WTC11 (cell line): Measurements from ENCODE around the gene PRPF6. TPM values are rescaled to one million over a fixed set of nuclear protein-coding genes. Genes with fewer than 3 reads are reported as not detected.

Source experiments
- ATAC-seq: fragments of 200-7000 bp; cut with Tn5 transposase; 2 replicates; pipeline ENCODE4 v1.10.0; 2021; ENCODE audit warnings: mild to moderate bottlenecking, moderate library complexity
- CTCF ChIA-PET: fragments of 300-600 bp; sonication (Branson Sonifier 250); formaldehyde crosslinking; loops from one replicate; lab custom pipeline; 2021; ENCODE audit warnings: antibody characterized with exemption; lab: Charles Lee
- POLR2A ChIA-PET: fragments of 350-600 bp; sonication (Branson Sonifier 250); formaldehyde crosslinking; loops from one replicate; lab custom pipeline; 2021; ENCODE audit warnings: antibody characterized with exemption; lab: Charles Lee
- DNase-seq: peaks from one replicate; pipeline ENCODE4 v3.0.0; 2021; ENCODE audit warnings: low spot score
- H3K27ac Mint-ChIP-seq: 2 replicates; pipeline ENCODE4 v1.8.0; 2021; ENCODE audit warnings: mixed read lengths
- H3K27me3 Mint-ChIP-seq: 2 replicates; pipeline ENCODE4 v1.8.0; 2021; ENCODE audit warnings: low read depth, mild to moderate bottlenecking, moderate library complexity, mixed read lengths
- H3K36me3 Mint-ChIP-seq: 2 replicates; pipeline ENCODE4 v1.8.0; 2021; ENCODE audit warnings: mixed read lengths
- H3K4me1 Mint-ChIP-seq: 2 replicates; pipeline ENCODE4 v1.8.0; 2022; ENCODE audit warnings: mixed read lengths
- H3K4me3 Mint-ChIP-seq: 2 replicates; pipeline ENCODE4 v1.8.0; 2021; ENCODE audit warnings: mild to moderate bottlenecking, moderate library complexity, mixed read lengths
- H3K9me3 Mint-ChIP-seq: 2 replicates; pipeline ENCODE4 v1.8.0; 2021; ENCODE audit warnings: mixed read lengths
- ATF1 ChIP-seq: sonication (generic); formaldehyde crosslinking; IDR thresholded peaks from 2 replicates; pipeline ENCODE4 v1.8.1; 2023; ENCODE audit warnings: mild to moderate bottlenecking, moderate library complexity, missing genetic modification reagents
- E2F1 ChIP-seq: sonication (generic); formaldehyde crosslinking; IDR thresholded peaks from 2 replicates; pipeline ENCODE4 v1.8.0; 2022; ENCODE audit warnings: mild to moderate bottlenecking, missing genetic modification reagents
- FOXK1 ChIP-seq: sonication (generic); formaldehyde crosslinking; IDR thresholded peaks from 2 replicates; pipeline ENCODE4 v1.8.0; 2022; ENCODE audit warnings: mild to moderate bottlenecking, moderate library complexity, missing genetic modification reagents
- FOXP4 ChIP-seq: sonication (generic); formaldehyde crosslinking; IDR thresholded peaks from 2 replicates; pipeline ENCODE4 v1.8.0; 2022; ENCODE audit warnings: mild to moderate bottlenecking, missing genetic modification reagents
- IRF2 ChIP-seq: sonication (generic); formaldehyde crosslinking; IDR thresholded peaks from 2 replicates; pipeline ENCODE4 v1.8.0; 2022; ENCODE audit warnings: low read depth, missing genetic modification reagents, borderline replicate concordance
- JAZF1 ChIP-seq: fragments of 250-450 bp; sonication (Bioruptor Pico); IDR thresholded peaks from 2 replicates; pipeline ENCODE4 v1.9.0; 2021; ENCODE audit warnings: moderate library complexity, mild to moderate bottlenecking, inconsistent platforms
- MLX ChIP-seq: sonication (generic); formaldehyde crosslinking; IDR thresholded peaks from 2 replicates; pipeline ENCODE4 v1.8.1; 2023; ENCODE audit warnings: mild to moderate bottlenecking, missing genetic modification reagents, moderate library complexity
- MXD4 ChIP-seq: fragments of 250-450 bp; sonication (Bioruptor Pico); IDR thresholded peaks from 2 replicates; pipeline ENCODE4 v1.8.0; 2021; ENCODE audit warnings: mild to moderate bottlenecking, moderate library complexity, borderline replicate concordance
- NFATC4 ChIP-seq: fragments of 250-450 bp; sonication (Bioruptor Pico); IDR thresholded peaks from 2 replicates; pipeline ENCODE4 v1.9.0; 2021; ENCODE audit warnings: mild to moderate bottlenecking
- NFYB ChIP-seq: sonication (generic); formaldehyde crosslinking; conservative IDR thresholded peaks from 2 replicates; pipeline ENCODE4 v1.8.0; 2022; ENCODE audit warnings: low read depth, missing genetic modification reagents
- PREB ChIP-seq: sonication (generic); formaldehyde crosslinking; IDR thresholded peaks from 2 replicates; pipeline ENCODE4 v1.8.1; 2022; ENCODE audit warnings: mild to moderate bottlenecking, missing genetic modification reagents, moderate library complexity, borderline replicate concordance
- SMAD4 ChIP-seq: sonication (generic); formaldehyde crosslinking; IDR thresholded peaks from 2 replicates; pipeline ENCODE4 v1.8.0; 2022; ENCODE audit warnings: mild to moderate bottlenecking, missing genetic modification reagents
- SOX15 ChIP-seq: fragments of 250-450 bp; sonication (Bioruptor Pico); IDR thresholded peaks from 2 replicates; pipeline ENCODE4 v1.9.0; 2021; ENCODE audit warnings: mild to moderate bottlenecking
- USF2 ChIP-seq: sonication (generic); formaldehyde crosslinking; IDR thresholded peaks from 2 replicates; pipeline ENCODE4 v1.8.1; 2023; ENCODE audit warnings: mild to moderate bottlenecking, missing genetic modification reagents, moderate library complexity
- ZNF219 ChIP-seq: sonication (generic); formaldehyde crosslinking; IDR thresholded peaks from 2 replicates; pipeline ENCODE4 v1.8.0; 2023; ENCODE audit warnings: missing genetic modification reagents, mild to moderate bottlenecking, borderline replicate concordance
- ZNF317 ChIP-seq: sonication (generic); formaldehyde crosslinking; IDR thresholded peaks from 2 replicates; pipeline ENCODE4 v1.8.1; 2023; ENCODE audit warnings: low read depth, mild to moderate bottlenecking, moderate library complexity, missing genetic modification reagents, borderline replicate concordance
- ZNF532 ChIP-seq: fragments of 250-450 bp; sonication (Bioruptor Pico); IDR thresholded peaks from 2 replicates; pipeline ENCODE4 v1.9.0; 2021; ENCODE audit warnings: mild to moderate bottlenecking, borderline replicate concordance
- total RNA-seq: library from RNA; stranded (reverse); gene quantifications from 3 replicates; pipeline ENCODE4 v1.2.3, GENCODE V29; 2021
- TF ChIP-seq, protein P1 (sequence below): fragments of 250-450 bp; sonication (Bioruptor Pico); IDR thresholded peaks from 2 replicates; pipeline ENCODE4 v2.1.2; 2022; ENCODE audit warnings: mild to moderate bottlenecking, moderate library complexity

Gene PRPF6
- total RNA-seq, 1 experiment from 2014 or later: 79.4 TPM

GRCh38 chr20:63967330-63968135 lies 13.4 kb upstream of the PRPF6 start:
- Mint-ChIP-seq H3K27ac (no peak overlapping the region), H3K4me1 (0 out of 2 replicates have a peak, but pooled peaks cover 2% of the 10 kb centered on the region), H3K9me3 (peaks cover 3% of the 10 kb centered on the region; the same call in 1 of the 2 replicates), H3K36me3 (peaks cover 50% of the 10 kb centered on the region), H3K27me3 (peaks cover 26% of the 10 kb centered on the region), H3K4me3 (no peak overlapping the region; the same call in 1 of the 2 replicates)
- no peak for TF ChIP-seq ATF1
- no peak for TF ChIP-seq FOXP4 (CRISPR knock-in tag)
- no peak for TF ChIP-seq USF2
- TF ChIP-seq PREB: no peak
- no peak for TF ChIP-seq E2F1 (CRISPR knock-in tag)
- TF ChIP-seq SMAD4: no peak
- TF ChIP-seq MXD4 (CRISPR knock-in tag): no peak
- TF ChIP-seq NFATC4 (CRISPR knock-in tag): no peak
- TF ChIP-seq, protein P1, sequence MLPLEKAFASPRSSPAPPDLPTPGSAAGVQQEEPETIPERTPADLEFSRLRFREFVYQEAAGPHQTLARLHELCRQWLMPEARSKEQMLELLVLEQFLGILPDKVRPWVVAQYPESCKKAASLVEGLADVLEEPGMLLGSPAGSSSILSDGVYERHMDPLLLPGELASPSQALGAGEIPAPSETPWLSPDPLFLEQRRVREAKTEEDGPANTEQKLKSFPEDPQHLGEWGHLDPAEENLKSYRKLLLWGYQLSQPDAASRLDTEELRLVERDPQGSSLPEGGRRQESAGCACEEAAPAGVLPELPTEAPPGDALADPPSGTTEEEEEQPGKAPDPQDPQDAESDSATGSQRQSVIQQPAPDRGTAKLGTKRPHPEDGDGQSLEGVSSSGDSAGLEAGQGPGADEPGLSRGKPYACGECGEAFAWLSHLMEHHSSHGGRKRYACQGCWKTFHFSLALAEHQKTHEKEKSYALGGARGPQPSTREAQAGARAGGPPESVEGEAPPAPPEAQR (CRISPR knock-in tag): no peak
- no peak for DNase-seq
- ATAC-seq: no peak
- ChIA-PET CTCF (no interaction called here), POLR2A (no interaction called here)

DNA sequence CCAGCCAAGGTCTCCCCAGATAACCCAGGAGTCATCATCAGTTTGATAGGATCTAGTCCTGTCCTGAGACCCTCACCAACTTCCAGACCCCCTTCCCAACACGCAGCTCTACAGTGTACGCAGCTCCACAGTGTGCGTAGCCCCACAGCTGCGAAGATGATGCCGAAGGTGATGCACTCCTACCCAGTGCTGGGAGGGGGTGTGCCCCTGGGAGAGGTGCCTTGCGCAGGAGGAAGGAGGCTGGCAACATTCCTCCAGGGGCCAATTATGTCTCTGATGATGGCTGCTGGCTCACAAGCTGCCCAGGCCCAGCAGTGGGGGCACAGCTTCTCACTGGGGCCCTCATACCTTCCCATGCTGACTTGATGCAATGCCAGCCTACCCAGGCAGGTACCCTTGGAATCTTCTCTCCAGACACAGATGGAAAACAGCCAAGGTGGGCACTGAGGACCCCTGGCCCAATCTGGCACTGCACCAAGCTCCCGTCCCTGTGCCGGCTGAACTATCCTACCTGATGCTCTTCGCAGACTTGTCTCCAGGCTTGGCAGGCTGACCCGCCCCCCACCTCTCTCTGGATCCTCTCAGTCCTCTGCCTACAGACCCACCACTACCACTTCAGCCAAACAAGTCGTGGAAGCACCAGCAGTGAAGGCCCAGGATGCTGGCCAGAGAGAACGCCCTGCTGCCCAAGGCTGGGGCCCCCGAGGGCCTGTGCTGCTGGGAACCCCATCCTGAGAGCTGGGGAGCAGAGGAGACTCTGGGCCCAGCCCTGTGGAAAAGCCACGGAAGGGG lies 12.6 kb upstream of the PRPF6 start:
- no peak for ATAC-seq
- POLR2A ChIA-PET: no interaction called here
- Mint-ChIP-seq H3K27ac (no peak overlapping the region), H3K4me1 (peaks cover 6% of the 10 kb centered on the region), H3K4me3 (peak overlapping the region; percentile 74), H3K9me3 (no peaks in the 10 kb centered on the region; the same call in 1 of the 2 replicates), H3K27me3 (peaks cover 30% of the 10 kb centered on the region), H3K36me3 (peaks cover 44% of the 10 kb centered on the region)
- no peak for DNase-seq
- CTCF ChIA-PET: no interaction called here
- no peak for TF ChIP-seq JAZF1 (CRISPR knock-in tag)
- no peak for TF ChIP-seq FOXK1 (CRISPR knock-in tag)
- TF ChIP-seq IRF2 (CRISPR knock-in tag): no peak
- TF ChIP-seq SOX15 (CRISPR knock-in tag): no peak
- TF ChIP-seq MLX (CRISPR knock-in tag): no peak
- no peak for TF ChIP-seq ZNF317 (CRISPR knock-in tag)
- no peak for TF ChIP-seq ZNF532
- TF ChIP-seq, protein P1 (CRISPR knock-in tag): no peak
- no peak for TF ChIP-seq NFYB (CRISPR knock-in tag)
- no peak for TF ChIP-seq ZNF219
